ENCODE results near the gene BSCL2.

BSCL2 gene

GRCh38 chr11:62707277-62707861 is at the start of gene BSCL2, which contains the start of gene GNG3:
BSCL2 (minus strand) TSS chr11:62707424; CDS start chr11:62707195, 229 bp downstream.
GNG3 (plus strand) TSS chr11:62707676; CDS start chr11:62708296, 620 bp downstream.
- TF ChIP-seq GATA3 (IDR thresholded peaks at IDR 0.05; ENCODE audit: low read depth, low read length), result no peak
- no peak for TF ChIP-seq GATA2 (IDR thresholded peaks at IDR 0.05; ENCODE audit: low read depth, low read length)

GRCh38 chr11:62755086-62755615 is 47.9 kb upstream of the BSCL2 start:
- TF ChIP-seq GATA2 (IDR thresholded peaks at IDR 0.05; ENCODE audit: low read depth, low read length) (no peak), GATA3 (IDR thresholded peaks at IDR 0.05; ENCODE audit: low read depth, low read length) (no peak)

- TF ChIP-seq GATA3 (IDR thresholded peaks at IDR 0.05; ENCODE audit: low read depth, low read length), result no peak
These were observed 46.7 kb upstream of the BSCL2 start, which contains the start of gene ZBTB3 for GRCh38 chr11:62753736-62754603. ZBTB3 (minus strand) TSS chr11:62754160; CDS start chr11:62753664, 496 bp downstream.

GRCh38 chr11:62752994-62753735 is 45.9 kb upstream of the BSCL2 start:
- TF ChIP-seq GATA3 (IDR thresholded peaks at IDR 0.05; ENCODE audit: low read depth, low read length) (no peak), GATA2 (IDR thresholded peaks at IDR 0.05; ENCODE audit: low read depth, low read length) (no peak)

- no peak for TF ChIP-seq GATA2 (IDR thresholded peaks at IDR 0.05; ENCODE audit: low read depth, low read length)
These were observed 45.1 kb upstream of the BSCL2 start for GRCh38 chr11:62752177-62752785.

GRCh38 chr11:62747475-62748160 is 40.4 kb upstream of the BSCL2 start:
- no peak for TF ChIP-seq GATA2 (IDR thresholded peaks at IDR 0.05; ENCODE audit: low read depth, low read length)
- TF ChIP-seq GATA3 (IDR thresholded peaks at IDR 0.05; ENCODE audit: low read depth, low read length), result no peak

- TF ChIP-seq GATA2 (IDR thresholded peaks at IDR 0.05; ENCODE audit: low read depth, low read length), result no peak
- TF ChIP-seq GATA3 (IDR thresholded peaks at IDR 0.05; ENCODE audit: low read depth, low read length), result no peak
These were observed 30.0 kb upstream of the BSCL2 start for GRCh38 chr11:62737196-62737595.

- no peak for TF ChIP-seq GATA3 (IDR thresholded peaks at IDR 0.05; ENCODE audit: low read depth, low read length)
- TF ChIP-seq GATA2 (IDR thresholded peaks at IDR 0.05; ENCODE audit: low read depth, low read length), result no peak
These were observed 25.6 kb upstream of the BSCL2 start for GRCh38 chr11:62732830-62733229.

GRCh38 chr11:62728171-62728988 is 21.2 kb upstream of the BSCL2 start, which contains the start of gene TTC9C:
TTC9C (plus strand) TSS chr11:62728486; CDS start chr11:62728849, 363 bp downstream.
- no peak for TF ChIP-seq GATA2 (IDR thresholded peaks at IDR 0.05; ENCODE audit: low read depth, low read length)

- TF ChIP-seq GATA2 (IDR thresholded peaks at IDR 0.05; ENCODE audit: low read depth, low read length), result no peak
- TF ChIP-seq GATA3 (IDR thresholded peaks at IDR 0.05; ENCODE audit: low read depth, low read length), result no peak
These were observed 20.6 kb upstream of the BSCL2 start for GRCh38 chr11:62727872-62728170.

GRCh38 chr11:62727165-62727871 is 20.1 kb upstream of the BSCL2 start, which contains the start of gene HNRNPUL2:
HNRNPUL2 (minus strand) TSS chr11:62727457; CDS start chr11:62727156, 301 bp downstream.
- no peak for TF ChIP-seq GATA3 (IDR thresholded peaks at IDR 0.05; ENCODE audit: low read depth, low read length)
- no peak for TF ChIP-seq GATA2 (IDR thresholded peaks at IDR 0.05; ENCODE audit: low read depth, low read length)

- TF ChIP-seq GATA2 (IDR thresholded peaks at IDR 0.05; ENCODE audit: low read depth, low read length) (no peak), GATA3 (IDR thresholded peaks at IDR 0.05; ENCODE audit: low read depth, low read length) (no peak)
These were observed 19.6 kb upstream of the BSCL2 start for GRCh38 chr11:62726915-62727164.
